ENCODE results near the gene LUC7L3. TPM values are rescaled to one million over a fixed set of nuclear protein-coding genes. Genes with fewer than 3 reads are reported as not detected.

LUC7L3 gene
- total and polyA plus RNA-seq, 2 of the 13 experiments (the other 11 are each of a cell fraction or from before 2014, with no cell fraction given): 108 to 120 TPM

DNA sequence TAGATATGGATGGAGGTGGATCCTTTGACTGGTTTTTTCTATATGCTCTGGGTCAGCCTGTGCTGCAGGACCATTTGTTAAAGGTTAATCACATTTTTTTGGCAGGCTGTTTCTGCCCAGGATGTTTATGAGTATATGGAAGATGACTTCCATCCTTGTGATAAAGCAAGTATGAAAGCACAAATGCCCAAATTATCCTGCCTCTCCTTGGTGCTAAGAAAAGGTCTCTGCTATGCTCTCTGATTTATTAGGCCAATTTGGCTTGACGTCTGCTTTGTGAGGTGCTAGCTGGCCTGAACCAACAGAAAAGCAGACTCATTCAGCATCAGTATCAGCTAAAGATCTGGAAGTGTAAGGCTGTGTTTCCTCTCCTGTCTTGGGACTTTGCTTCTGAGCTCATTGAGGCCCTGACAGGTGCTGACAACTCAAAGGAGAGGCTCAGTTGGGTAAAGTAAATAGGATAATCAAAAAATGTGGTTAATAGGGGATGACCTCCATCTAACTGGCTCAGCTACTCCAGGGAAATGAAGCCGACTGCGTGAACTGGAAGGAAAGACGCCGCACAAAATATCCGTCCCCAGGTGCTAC, 26.9 kb upstream of the LUC7L3 start (continued):
- TF ChIP-seq REPIN1 (CRISPR knock-in tag; IDR thresholded peaks at IDR 0.05; ENCODE audit: borderline replicate concordance, low read depth) (no peak), PHF21A (CRISPR knock-in tag; IDR thresholded peaks at IDR 0.05) (no peak), ZNF607 (CRISPR knock-in tag; IDR thresholded peaks at IDR 0.05; ENCODE audit: borderline replicate concordance) (0 out of 2 replicates have a peak, but pooled peaks have one; percentile 31), POLR2G (IDR thresholded peaks at IDR 0.05; ENCODE audit: low read depth, low read length) (peak; percentile 15; the same call in 1 of the 2 replicates), CREB1 (IDR thresholded peaks at IDR 0.05) (no peak), CREB1 (CRISPR knock-in tag; IDR thresholded peaks at IDR 0.05) (no peak), RAD21 (CRISPR knock-in tag; IDR thresholded peaks at IDR 0.05) (0 out of 2 replicates have a peak, but pooled peaks have one; percentile 8), SNAPC4 (CRISPR knock-in tag; IDR thresholded peaks at IDR 0.05) (0 out of 2 replicates have a peak, but pooled peaks have one; percentile 38), MIER2 (CRISPR knock-in tag; IDR thresholded peaks at IDR 0.05) (no peak), ETV5 (CRISPR knock-in tag; IDR thresholded peaks at IDR 0.05; ENCODE audit: borderline replicate concordance) (0 out of 2 replicates have a peak, but pooled peaks have one; percentile 2), CEBPG (CRISPR knock-in tag; IDR thresholded peaks at IDR 0.05) (no peak), ATF6 (CRISPR knock-in tag; conservative IDR thresholded peaks at IDR 0.05) (no peak), ZNF205 (CRISPR knock-in tag; IDR thresholded peaks at IDR 0.05) (0 out of 2 replicates have a peak, but pooled peaks have one; percentile 57), ZSCAN22 (CRISPR knock-in tag; IDR thresholded peaks at IDR 0.05) (no peak), HOXA7 (CRISPR knock-in tag; IDR thresholded peaks at IDR 0.05) (no peak), SMC3 (IDR thresholded peaks at IDR 0.05; ENCODE audit: low read length) (no peak; the same call in 1 of the 2 replicates)
- TF ChIP-seq, protein P1, sequence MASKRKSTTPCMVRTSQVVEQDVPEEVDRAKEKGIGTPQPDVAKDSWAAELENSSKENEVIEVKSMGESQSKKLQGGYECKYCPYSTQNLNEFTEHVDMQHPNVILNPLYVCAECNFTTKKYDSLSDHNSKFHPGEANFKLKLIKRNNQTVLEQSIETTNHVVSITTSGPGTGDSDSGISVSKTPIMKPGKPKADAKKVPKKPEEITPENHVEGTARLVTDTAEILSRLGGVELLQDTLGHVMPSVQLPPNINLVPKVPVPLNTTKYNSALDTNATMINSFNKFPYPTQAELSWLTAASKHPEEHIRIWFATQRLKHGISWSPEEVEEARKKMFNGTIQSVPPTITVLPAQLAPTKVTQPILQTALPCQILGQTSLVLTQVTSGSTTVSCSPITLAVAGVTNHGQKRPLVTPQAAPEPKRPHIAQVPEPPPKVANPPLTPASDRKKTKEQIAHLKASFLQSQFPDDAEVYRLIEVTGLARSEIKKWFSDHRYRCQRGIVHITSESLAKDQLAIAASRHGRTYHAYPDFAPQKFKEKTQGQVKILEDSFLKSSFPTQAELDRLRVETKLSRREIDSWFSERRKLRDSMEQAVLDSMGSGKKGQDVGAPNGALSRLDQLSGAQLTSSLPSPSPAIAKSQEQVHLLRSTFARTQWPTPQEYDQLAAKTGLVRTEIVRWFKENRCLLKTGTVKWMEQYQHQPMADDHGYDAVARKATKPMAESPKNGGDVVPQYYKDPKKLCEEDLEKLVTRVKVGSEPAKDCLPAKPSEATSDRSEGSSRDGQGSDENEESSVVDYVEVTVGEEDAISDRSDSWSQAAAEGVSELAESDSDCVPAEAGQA (IDR thresholded peaks at IDR 0.05; ENCODE audit: low read depth): no peak
- TF ChIP-seq, protein P1 (CRISPR knock-in tag; IDR thresholded peaks at IDR 0.05; ENCODE audit: borderline replicate concordance): peak; percentile 62; the same call in 1 of the 2 replicates
